Caco-2 (cell line): Measurements from ENCODE around the gene CACNA1C. TPM values are rescaled to one million over a fixed set of nuclear protein-coding genes. Genes with fewer than 3 reads are reported as not detected.
A peak's percentile ranks its signal among the peaks of the same experiment; 100 is the strongest.

Experiments used
- BruUV-seq: library from RNA; stranded (reverse); fragments of 400-500 nt; replicated peaks from 2 replicates; lab custom pipeline; 2021; lab: Mats Ljungman, UMichigan
- CTCF ChIA-PET: fragments of 300-600 bp; sonication (Branson Sonifier 250); formaldehyde crosslinking; loops from one replicate; lab custom pipeline; 2022; ENCODE audit warnings: antibody characterized with exemption; lab: Charles Lee
- POLR2A ChIA-PET: fragments of 300-600 bp; sonication (Branson Sonifier 250); formaldehyde crosslinking; loops from one replicate; lab custom pipeline; 2022; ENCODE audit warnings: antibody characterized with exemption; lab: Charles Lee
- DNase-seq, 2 experiments: peaks; one replicate each; pipeline versions ENCODE4 v3.0.0 to v3.0.0-alpha.2; 2020 to 2022
- H3K27me3 ChIP-seq: replicated peaks from 2 replicates; pipeline ENCODE4 v1.6.0; 2011; ENCODE audit warnings: low read length; ENCODE audit not compliant: control insufficient read depth, insufficient read depth
- H3K36me3 ChIP-seq: 2 replicates; pipeline ENCODE4 v1.5.1; 2011; ENCODE audit warnings: low read length; ENCODE audit not compliant: control insufficient read depth, insufficient read depth
- H3K4me1 ChIP-seq: fragments of 250-450 bp; sonication (Bioruptor Pico); 2 replicates; pipeline ENCODE4 v1.5.1; 2020; ENCODE audit warnings: mild to moderate bottlenecking
- H3K4me3 ChIP-seq: 2 replicates; pipeline ENCODE4 v1.5.1; 2011; ENCODE audit warnings: low read depth, mild to moderate bottlenecking, control low read depth, low read length
- H3K9me3 ChIP-seq: fragments of 250-450 bp; sonication (Bioruptor Pico); 2 replicates; pipeline ENCODE4 v1.5.1; 2020; ENCODE audit warnings: mild to moderate bottlenecking, moderate library complexity
- H3K27ac Mint-ChIP-seq: one replicate; pipeline ENCODE4 v1.8.0; 2022; ENCODE audit warnings: mixed read lengths; ENCODE audit not compliant: unreplicated experiment
- H3K27me3 Mint-ChIP-seq: one replicate; pipeline ENCODE4 v1.8.0; 2022; ENCODE audit warnings: mixed read lengths; ENCODE audit not compliant: insufficient read depth, unreplicated experiment
- H3K36me3 Mint-ChIP-seq: one replicate; pipeline ENCODE4 v1.8.0; 2022; ENCODE audit warnings: mild to moderate bottlenecking, mixed read lengths; ENCODE audit not compliant: insufficient read depth, unreplicated experiment
- H3K4me1 Mint-ChIP-seq: one replicate; pipeline ENCODE4 v1.8.0; 2022; ENCODE audit warnings: low read depth, mixed read lengths; ENCODE audit not compliant: unreplicated experiment
- H3K4me3 Mint-ChIP-seq: one replicate; pipeline ENCODE4 v1.8.0; 2022; ENCODE audit warnings: mild to moderate bottlenecking, moderate library complexity, mixed read lengths; ENCODE audit not compliant: unreplicated experiment
- H3K9me3 Mint-ChIP-seq: one replicate; pipeline ENCODE4 v1.8.0; 2022; ENCODE audit warnings: mixed read lengths; ENCODE audit not compliant: unreplicated experiment
- intact Hi-C: fragments of 100-400 bp; cut with micrococcal nuclease; formaldehyde crosslinking; loops from one replicate; pipeline ENCODE4 v1.10.0; 2022; ENCODE audit not compliant: unreplicated experiment
- total RNA-seq: library from RNA; stranded (reverse); gene quantifications from 2 replicates; pipeline ENCODE4 v1.2.3, GENCODE V29; 2022
- TF ChIP-seq, protein P1 (sequence below), 2 experiments: fragments of 200-600 bp in 1 of 2; IDR thresholded peaks; 1 replicate in 1 of 2; 2 replicates in 1 of 2; pipeline versions ENCODE4 v1.5.1 to v1.8.0; 2011 to 2022; ENCODE audit warnings: antibody characterized with exemption in 1 of 2, control low read depth in 1 of 2, inconsistent platforms in 1 of 2, low read depth in 1 of 2, low read length in 1 of 2, mild to moderate bottlenecking in 1 of 2, moderate library complexity in 1 of 2; ENCODE audit not compliant: insufficient read depth in 1 of 2, severe bottlenecking in 1 of 2, unreplicated experiment in 1 of 2

Gene CACNA1C
- total RNA-seq, 1 experiment from 2014 or later: not detected

GRCh38 chr12:2032506-2032905 lies 20.3 kb upstream of the CACNA1C start:
- BruUV-seq: no TSS peak
- H3K4me3 Mint-ChIP-seq: no peak overlapping the region
- no peaks in the 10 kb centered on the region for H3K9me3 Mint-ChIP-seq
- DNase-seq: no peak
- Histone ChIP-seq H3K27me3 (peaks cover 3% of the 10 kb centered on the region), H3K36me3 (no peaks in the 10 kb centered on the region), H3K9me3 (no peaks in the 10 kb centered on the region), H3K4me3 (no peak overlapping the region), H3K4me1 (0 out of 2 replicates have a peak, but pooled peaks cover 3% of the 10 kb centered on the region)
- H3K4me1 Mint-ChIP-seq: no peaks in the 10 kb centered on the region
- no peak overlapping the region for H3K27ac Mint-ChIP-seq
- TF ChIP-seq, protein P1, sequence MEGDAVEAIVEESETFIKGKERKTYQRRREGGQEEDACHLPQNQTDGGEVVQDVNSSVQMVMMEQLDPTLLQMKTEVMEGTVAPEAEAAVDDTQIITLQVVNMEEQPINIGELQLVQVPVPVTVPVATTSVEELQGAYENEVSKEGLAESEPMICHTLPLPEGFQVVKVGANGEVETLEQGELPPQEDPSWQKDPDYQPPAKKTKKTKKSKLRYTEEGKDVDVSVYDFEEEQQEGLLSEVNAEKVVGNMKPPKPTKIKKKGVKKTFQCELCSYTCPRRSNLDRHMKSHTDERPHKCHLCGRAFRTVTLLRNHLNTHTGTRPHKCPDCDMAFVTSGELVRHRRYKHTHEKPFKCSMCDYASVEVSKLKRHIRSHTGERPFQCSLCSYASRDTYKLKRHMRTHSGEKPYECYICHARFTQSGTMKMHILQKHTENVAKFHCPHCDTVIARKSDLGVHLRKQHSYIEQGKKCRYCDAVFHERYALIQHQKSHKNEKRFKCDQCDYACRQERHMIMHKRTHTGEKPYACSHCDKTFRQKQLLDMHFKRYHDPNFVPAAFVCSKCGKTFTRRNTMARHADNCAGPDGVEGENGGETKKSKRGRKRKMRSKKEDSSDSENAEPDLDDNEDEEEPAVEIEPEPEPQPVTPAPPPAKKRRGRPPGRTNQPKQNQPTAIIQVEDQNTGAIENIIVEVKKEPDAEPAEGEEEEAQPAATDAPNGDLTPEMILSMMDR (IDR thresholded peaks at IDR 0.05; ENCODE audit: insufficient read depth in 1 of 2, low read depth in 1 of 2, low read length in 1 of 2, severe bottlenecking in 1 of 2, unreplicated experiment in 1 of 2): no peak
- ChIA-PET CTCF (no interaction called here), POLR2A (no interaction called here)
- no peaks in the 10 kb centered on the region for H3K36me3 Mint-ChIP-seq
- H3K27me3 Mint-ChIP-seq: peaks cover 31% of the 10 kb centered on the region
- intact Hi-C loops: no loop called here

GRCh38 chr12:2034633-2035430 lies 18.0 kb upstream of the CACNA1C start:
- H3K4me3 Mint-ChIP-seq: peak overlapping the region; percentile 48
- no peaks in the 10 kb centered on the region for H3K4me1 Mint-ChIP-seq
- TF ChIP-seq, protein P1 (IDR thresholded peaks at IDR 0.05; ENCODE audit: insufficient read depth in 1 of 2, low read depth in 1 of 2, low read length in 1 of 2, severe bottlenecking in 1 of 2, unreplicated experiment in 1 of 2): peak; percentile 88 to 98
- no peaks in the 10 kb centered on the region for H3K9me3 Mint-ChIP-seq
- peak overlapping the region; percentile 27; the same call in 1 of the 2 replicates for H3K4me3 ChIP-seq
- ChIA-PET POLR2A (no interaction called here), CTCF (interaction anchor here (0.5 to 1.5 kb wide), 4 partner anchors 10 to 1147 kb away, joined by 3 to 6 read pairs (median 4); partner anchors contain the start of gene DCP1B)
- 0 out of 2 replicates have a peak, but pooled peaks cover 3% of the 10 kb centered on the region for H3K4me1 ChIP-seq
- peaks cover 3% of the 10 kb centered on the region for H3K27me3 ChIP-seq
- no peaks in the 10 kb centered on the region for H3K36me3 Mint-ChIP-seq
- no peak overlapping the region for H3K27ac Mint-ChIP-seq
- BruUV-seq: no TSS peak
- peak; percentile 80 to 94 for DNase-seq
- no peaks in the 10 kb centered on the region for H3K9me3 ChIP-seq
- intact Hi-C loops: loop anchor here (1.0 to 2.0 kb wide), 2 partner anchors 95 to 238 kb away; no protein-coding TSS in a partner anchor
- peaks cover 35% of the 10 kb centered on the region for H3K27me3 Mint-ChIP-seq
- no peaks in the 10 kb centered on the region for H3K36me3 ChIP-seq

DNA sequence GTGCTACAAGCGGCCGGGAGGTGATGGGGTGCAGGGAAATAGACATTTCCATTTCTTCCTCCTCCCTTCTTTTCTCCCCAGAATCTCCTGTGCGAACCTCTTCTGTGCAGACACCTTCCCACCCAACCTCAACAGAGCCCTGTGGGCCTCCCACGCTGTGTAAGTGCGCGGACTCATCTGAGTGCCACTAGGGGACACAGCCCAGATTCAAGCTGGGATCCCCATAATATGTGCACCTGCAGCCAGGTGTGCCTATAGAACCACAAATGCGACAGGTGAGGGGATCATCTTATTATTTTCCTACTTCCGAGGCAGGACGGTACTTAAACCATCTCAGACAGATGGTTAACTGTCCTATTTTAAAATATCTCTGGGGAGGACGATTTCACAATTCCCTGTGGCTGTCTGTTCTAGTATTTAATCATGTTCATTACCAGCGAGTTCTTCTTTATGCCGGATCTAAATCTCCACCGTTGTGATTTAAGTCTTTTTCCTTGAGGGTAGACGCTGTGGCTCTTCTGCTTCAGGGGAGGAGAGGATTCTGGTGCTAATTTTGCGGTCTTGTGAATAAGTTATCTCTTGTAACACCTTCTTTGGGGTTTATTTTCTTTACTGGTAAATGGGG lies 17.2 kb upstream of the CACNA1C start:
- Histone ChIP-seq H3K9me3 (no peaks in the 10 kb centered on the region), H3K4me1 (0 out of 2 replicates have a peak, but pooled peaks cover 3% of the 10 kb centered on the region), H3K27me3 (peaks cover 3% of the 10 kb centered on the region), H3K4me3 (peak overlapping the region; percentile 27; the same call in 1 of the 2 replicates), H3K36me3 (no peaks in the 10 kb centered on the region)
- POLR2A ChIA-PET: no interaction called here
- no TSS peak for BruUV-seq
- H3K9me3 Mint-ChIP-seq: no peaks in the 10 kb centered on the region
- CTCF ChIA-PET: no interaction called here
- no peaks in the 10 kb centered on the region for H3K4me1 Mint-ChIP-seq
- no peaks in the 10 kb centered on the region for H3K36me3 Mint-ChIP-seq
- H3K4me3 Mint-ChIP-seq: peak overlapping the region; percentile 48
- no peak for DNase-seq
- H3K27ac Mint-ChIP-seq: no peak overlapping the region
- intact Hi-C loops: loop anchor here (1.0 to 2.0 kb wide), 2 partner anchors 95 to 239 kb away; no protein-coding TSS in a partner anchor
- peaks cover 35% of the 10 kb centered on the region for H3K27me3 Mint-ChIP-seq
- TF ChIP-seq, protein P1 (IDR thresholded peaks at IDR 0.05; ENCODE audit: insufficient read depth in 1 of 2, low read depth in 1 of 2, low read length in 1 of 2, severe bottlenecking in 1 of 2, unreplicated experiment in 1 of 2): no peak
